HCT116 (cell line): ENCODE results near the gene SFXN2. TPM values are rescaled to one million over a fixed set of nuclear protein-coding genes. Genes with fewer than 3 reads are reported as not detected.

Experiments
- ATAC-seq: fragments of 200-7000 bp; cut with Tn5 transposase; 2 replicates; pipeline ENCODE4 v1.9.1; 2020; ENCODE audit warnings: mild to moderate bottlenecking, moderate library complexity
- BruUV-seq: library from RNA; stranded (reverse); fragments of 400-500 nt; replicated peaks from 2 replicates; lab custom pipeline; 2021; lab: Mats Ljungman, UMichigan
- CTCF ChIA-PET: fragments of 300-600 bp; sonication (Branson Sonifier 250); formaldehyde crosslinking; loops from one replicate; lab custom pipeline; 2021; ENCODE audit warnings: antibody characterized with exemption; lab: Charles Lee
- POLR2A ChIA-PET: fragments of 300-600, 350-600 bp; sonication (Branson Sonifier 250); formaldehyde crosslinking; loops from one replicate; lab custom pipeline; 2021; ENCODE audit warnings: antibody characterized with exemption; lab: Charles Lee
- RAD21 ChIA-PET, 2 experiments: fragments of 300-600 bp; sonication (Branson Sonifier 250); formaldehyde crosslinking; loops; one replicate each; lab custom pipeline; 2023; ENCODE audit warnings: low total read pairs in 2 of 2; ENCODE audit not compliant: uncharacterized antibody in 2 of 2, unreplicated experiment in 2 of 2, low non-redundant PET in 1 of 2; lab: Charles Lee
- DNase-seq: peaks from one replicate; pipeline ENCODE4 v3.0.0-alpha.2; 2010; ENCODE audit warnings: low read depth, low spot score
- H2AFZ ChIP-seq: fragments of 200-600 bp; shearing (Covaris generic), sonication (generic); 2 replicates; pipeline ENCODE4 v1.6.1; 2017; ENCODE audit warnings: low read depth, mixed run types, mixed read lengths, antibody characterized with exemption, low read length; ENCODE audit not compliant: poor library complexity, severe bottlenecking
- H3K27ac ChIP-seq: 2 replicates; pipeline ENCODE4 v1.5.1; 2012; ENCODE audit warnings: low read depth, low read length
- H3K27me3 ChIP-seq: fragments of 200-600 bp; sonication (generic); 2 replicates; pipeline ENCODE4 v1.6.1; 2016; ENCODE audit warnings: mixed run types, low read length, mixed read lengths; ENCODE audit not compliant: insufficient read depth
- H3K36me3 ChIP-seq, 2 experiments: fragments of 200-500 bp in 1 of 2; fragments of 200-600 bp in 1 of 2; sonication (Bioruptor generic) in 1 of 2; sonication (generic) in 1 of 2; 2 replicates each; pipeline versions ENCODE4 v1.5.1 to v1.6.1; 2014 to 2016; ENCODE audit warnings: low read length in 2 of 2, inconsistent platforms in 1 of 2, mixed read lengths in 1 of 2, mixed run types in 1 of 2; ENCODE audit not compliant: insufficient read depth in 2 of 2, control insufficient read depth in 1 of 2
- H3K4me1 ChIP-seq, 2 experiments: fragments of 200-600 bp in 1 of 2; sonication (generic) in 1 of 2; 2 replicates each; pipeline versions ENCODE4 v1.5.1 to v1.6.1; 2012 to 2017; ENCODE audit warnings: low read length in 2 of 2, inconsistent platforms in 1 of 2, mild to moderate bottlenecking in 1 of 2, mixed read lengths in 1 of 2, mixed run types in 1 of 2, moderate library complexity in 1 of 2; ENCODE audit not compliant: insufficient read depth in 2 of 2, control insufficient read depth in 1 of 2
- H3K4me2 ChIP-seq: fragments of 200-600 bp; sonication (generic); 2 replicates; pipeline ENCODE4 v1.6.1; 2017; ENCODE audit warnings: mixed run types, low read length, mixed read lengths
- H3K4me3 ChIP-seq, 2 experiments: fragments of 200-600 bp in 1 of 2; sonication (generic) in 1 of 2; replicated peaks in 1 of 2; 2 replicates each; pipeline ENCODE4 v1.5.1; 2011 to 2016; ENCODE audit warnings: low read length in 2 of 2, control low read depth in 1 of 2, low read depth in 1 of 2, mild to moderate bottlenecking in 1 of 2, mixed read lengths in 1 of 2, mixed run types in 1 of 2
- H3K79me2 ChIP-seq: fragments of 200-600 bp; sonication (generic); 2 replicates; pipeline ENCODE4 v1.6.1; 2017; ENCODE audit warnings: mild to moderate bottlenecking, mixed run types, low read length, moderate library complexity, mixed read lengths; ENCODE audit not compliant: insufficient read depth
- H3K9ac ChIP-seq: fragments of 200-600 bp; sonication (generic); 2 replicates; pipeline ENCODE4 v1.6.1; 2016; ENCODE audit warnings: low read length, mixed read lengths
- H3K9me2 ChIP-seq: fragments of 200-600 bp; sonication (generic), shearing (Covaris generic); 2 replicates; pipeline ENCODE4 v1.6.1; 2017; ENCODE audit warnings: mixed run types, mild to moderate bottlenecking, moderate library complexity; ENCODE audit not compliant: insufficient read depth
- H3K9me3 ChIP-seq, 2 experiments: fragments of 200-500 bp in 1 of 2; fragments of 200-600 bp in 1 of 2; sonication (Bioruptor generic) in 1 of 2; sonication (generic) in 1 of 2; 2 replicates each; pipeline ENCODE4 v1.6.1; 2014 to 2017; ENCODE audit warnings: low read length in 2 of 2, mixed read lengths in 2 of 2, inconsistent platforms in 1 of 2, low read depth in 1 of 2, mild to moderate bottlenecking in 1 of 2, mixed run types in 1 of 2, moderate library complexity in 1 of 2; ENCODE audit not compliant: control insufficient read depth in 1 of 2, insufficient read depth in 1 of 2
- H4K20me1 ChIP-seq: fragments of 200-600 bp; sonication (generic), shearing (Covaris generic); 2 replicates; pipeline ENCODE4 v1.6.1; 2017; ENCODE audit warnings: mixed run types, mild to moderate bottlenecking, moderate library complexity; ENCODE audit not compliant: insufficient read depth
- CTCF ChIP-seq, 3 experiments: fragments of 200-600 bp in 1 of 3; sonication (generic) in 1 of 3; IDR thresholded peaks in 2 of 3; conservative IDR thresholded peaks in 1 of 3; 2 replicates each; pipeline ENCODE4 v1.5.1; 2012 to 2017; ENCODE audit warnings: low read depth in 2 of 3, low read length in 2 of 3, antibody characterized with exemption in 1 of 3, borderline replicate concordance in 1 of 3, control low read depth in 1 of 3, mild to moderate bottlenecking in 1 of 3, mixed read lengths in 1 of 3, mixed run types in 1 of 3, moderate library complexity in 1 of 3; ENCODE audit not compliant: insufficient read depth in 1 of 3
- EGR1 ChIP-seq: IDR thresholded peaks from 2 replicates; pipeline ENCODE4 v1.6.1; 2012; ENCODE audit warnings: low read depth
- JUND ChIP-seq: IDR thresholded peaks from 2 replicates; pipeline ENCODE4 v1.6.1; 2012
- MAX ChIP-seq: IDR thresholded peaks from 2 replicates; pipeline ENCODE4 v1.6.1; 2012
- SP1 ChIP-seq: IDR thresholded peaks from 2 replicates; pipeline ENCODE4 v1.6.1; 2012; ENCODE audit warnings: low read depth
- YY1 ChIP-seq: IDR thresholded peaks from 2 replicates; pipeline ENCODE4 v1.6.1; 2011; ENCODE audit warnings: low read length, low read depth, moderate library complexity, mild to moderate bottlenecking; ENCODE audit not compliant: insufficient replicate concordance; ENCODE audit errors: extremely low read depth
- intact Hi-C: fragments of 100-400 bp; cut with micrococcal nuclease; formaldehyde crosslinking; loops from 2 replicates; pipeline ENCODE4 v1.10.0; 2022
- total RNA-seq: library from RNA; stranded (reverse); gene quantifications from one replicate; pipeline ENCODE4 v1.2.1, GENCODE V29; 2021; ENCODE audit not compliant: unreplicated experiment

The SFXN2 gene
- total RNA-seq, 1 experiment from 2014 or later: 22.9 TPM

DNA sequence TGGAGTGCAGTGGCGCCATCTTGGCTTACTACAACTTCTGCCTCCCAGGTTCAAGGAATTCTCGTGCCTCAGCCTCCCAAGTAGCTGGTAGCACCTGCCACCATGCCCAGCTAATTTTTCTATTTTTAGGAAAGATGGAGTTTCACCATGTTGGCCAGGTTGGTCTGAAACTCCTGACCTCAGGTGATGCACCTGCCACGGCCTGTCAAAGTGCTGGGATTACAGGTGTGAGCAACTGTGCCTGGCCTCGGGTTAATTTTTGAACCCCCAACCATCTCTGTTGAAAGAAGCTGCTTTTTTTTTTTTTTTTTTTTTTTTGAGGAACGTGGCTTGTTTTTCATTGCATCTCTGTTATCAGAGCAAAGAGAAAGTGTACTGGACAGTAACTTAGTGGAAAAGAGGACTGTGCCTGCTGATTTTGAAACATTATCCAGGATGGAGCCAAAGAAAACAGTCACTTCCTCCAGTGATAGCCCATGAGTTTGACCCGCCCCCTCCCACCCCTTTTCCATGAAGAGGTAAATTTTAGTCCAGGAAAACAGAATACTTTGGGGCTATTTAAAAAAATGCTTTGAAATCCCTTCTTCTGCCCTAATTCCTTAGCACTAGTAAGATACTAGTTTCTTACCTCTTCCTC is 67.6 kb downstream of the SFXN2 start:
- no peak for DNase-seq
- RAD21 ChIA-PET: no interaction called here

More for the DNA sequence above, 67.6 kb downstream of the SFXN2 start:
- CTCF ChIA-PET: no interaction called here
- POLR2A ChIA-PET: no interaction called here
- H3K79me2 ChIP-seq: no peaks in the 10 kb centered on the region
- intact Hi-C loops: no loop called here
- H2AFZ ChIP-seq: no peak overlapping the region
- no peak overlapping the region for H3K9ac ChIP-seq
- H4K20me1 ChIP-seq: no peaks in the 10 kb centered on the region
- H3K4me2 ChIP-seq: no peak overlapping the region
- H3K9me2 ChIP-seq: no peaks in the 10 kb centered on the region
- H3K4me1 ChIP-seq: no peaks in the 10 kb centered on the region
- no peak overlapping the region for H3K27ac ChIP-seq
- H3K9me3 ChIP-seq: no peaks in the 10 kb centered on the region
- H3K4me3 ChIP-seq: no peak overlapping the region
- no peaks in the 10 kb centered on the region for H3K27me3 ChIP-seq
- BruUV-seq: no TSS peak
- ATAC-seq: no peak
- no peak for TF ChIP-seq EGR1
- no peak for TF ChIP-seq CTCF (IDR thresholded peaks at IDR 0.05 in 2 of 3, conservative IDR thresholded peaks at IDR 0.05 in 1 of 3; ENCODE audit: borderline replicate concordance in 1 of 3, insufficient read depth in 1 of 3, low read depth in 2 of 3, low read length in 2 of 3)
- TF ChIP-seq SP1: no peak
- TF ChIP-seq YY1: no peak
- TF ChIP-seq JUND: no peak
- TF ChIP-seq MAX: no peak
- no peaks in the 10 kb centered on the region for H3K36me3 ChIP-seq
